ENCODE measurements around the gene AJM1. TPM values are rescaled to one million over a fixed set of nuclear protein-coding genes. Genes with fewer than 3 reads are reported as not detected.

The AJM1 gene
- total RNA-seq, 4 donors from 2014 or later = 1.6 to 3.1 (median 2.2) TPM

DNA sequence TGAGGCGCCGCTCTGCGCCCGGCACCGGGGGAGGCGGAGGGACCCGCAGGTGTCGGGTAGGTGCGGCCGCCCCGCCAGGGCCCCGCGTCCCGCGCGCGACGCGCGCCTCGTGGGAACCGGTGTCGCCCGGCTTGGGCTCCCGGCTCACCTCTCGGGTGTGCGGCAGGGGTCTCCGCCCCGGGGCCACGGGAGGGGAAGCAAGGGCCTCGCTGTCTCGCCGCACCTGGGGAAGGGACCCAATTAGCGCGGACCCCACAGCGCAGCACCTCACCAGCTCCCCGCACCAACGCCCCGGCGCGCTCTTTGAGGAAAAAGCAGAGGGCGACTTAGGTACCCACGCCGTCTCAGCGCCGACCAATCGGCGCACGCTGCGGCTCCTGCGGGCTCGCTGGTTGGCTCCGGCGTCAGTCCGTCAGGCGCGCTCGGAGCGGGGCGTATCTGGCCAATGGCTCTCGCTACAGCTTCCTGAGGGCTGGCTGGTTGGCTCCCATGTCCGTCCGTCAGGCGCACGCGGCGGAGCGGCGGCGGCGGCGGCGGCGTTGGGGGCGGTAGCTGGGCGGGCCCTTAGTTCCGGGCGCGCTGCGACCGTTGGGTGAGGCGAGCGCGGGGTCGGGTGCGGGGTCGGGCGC lies 43.8 kb downstream of the AJM1 start, which contains the start of gene TRAF2:
TRAF2 (plus strand) TSS at position 567 of the 629 bp plus-strand sequence. CDS start 12,225 bp downstream, outside the sequence.
- Histone ChIP-seq H3K4me1 (peaks cover 43% of the 10 kb centered on the region), H3K9me3 (no peaks in the 10 kb centered on the region), H3K27me3 (no peaks in the 10 kb centered on the region), H3K4me3 (peak within 1 kb of the TSS; percentile 98), H3K36me3 (no peaks in the 10 kb centered on the region), H3K27ac (peak within 1 kb of the TSS; percentile 85)
- DNase-seq (ENCODE audit: low spot score in 2 of 2) = peak; percentile 97 to 98
- no peak for TF ChIP-seq POLR2A (IDR thresholded peaks at IDR 0.05)
- no peak for TF ChIP-seq EP300 (IDR thresholded peaks at IDR 0.05)
- TF ChIP-seq CTCF (IDR thresholded peaks at IDR 0.05) = no peak
- peak in 1 of 3 donors; percentile 81 for TF ChIP-seq POLR2AphosphoS5 (IDR thresholded peaks at IDR 0.05)
- WGBS = no CpG with 5 or more reads among the region's 88 CpGs

GRCh38 chr9:136886610-136887597 lies 44.6 kb downstream of the AJM1 start:
- H3K4me1 ChIP-seq = peaks cover 37% of the 10 kb centered on the region
- WGBS = 9% methylated on average over 14 of the region's 76 CpGs
- peak overlapping the region; percentile 85 for H3K27ac ChIP-seq
- H3K4me3 ChIP-seq = peak overlapping the region; percentile 98
- H3K9me3 ChIP-seq = no peaks in the 10 kb centered on the region
- H3K27me3 ChIP-seq = no peaks in the 10 kb centered on the region
- no peak for TF ChIP-seq CTCF (IDR thresholded peaks at IDR 0.05)
- no peak for TF ChIP-seq EP300 (IDR thresholded peaks at IDR 0.05)
- no peak for TF ChIP-seq POLR2A (IDR thresholded peaks at IDR 0.05)
- TF ChIP-seq POLR2AphosphoS5 (IDR thresholded peaks at IDR 0.05) = no peak
- no peak for DNase-seq (ENCODE audit: low spot score in 2 of 2)
- H3K36me3 ChIP-seq = no peaks in the 10 kb centered on the region

GRCh38 chr9:136888454-136888853 lies 46.2 kb downstream of the AJM1 start:
- Histone ChIP-seq H3K36me3 (no peaks in the 10 kb centered on the region), H3K4me3 (no peak overlapping the region), H3K27ac (no peak overlapping the region), H3K4me1 (peaks cover 23% of the 10 kb centered on the region), H3K27me3 (no peaks in the 10 kb centered on the region), H3K9me3 (no peaks in the 10 kb centered on the region)
- no peak for TF ChIP-seq POLR2AphosphoS5 (IDR thresholded peaks at IDR 0.05)
- no peak for TF ChIP-seq CTCF (IDR thresholded peaks at IDR 0.05)
- TF ChIP-seq POLR2A (IDR thresholded peaks at IDR 0.05) = no peak
- 44% methylated on average over 2 of the region's 8 CpGs for WGBS
- no peak for DNase-seq (ENCODE audit: low spot score in 2 of 2)

GRCh38 chr9:136889858-136890257 lies 47.6 kb downstream of the AJM1 start:
- no peak for DNase-seq (ENCODE audit: low spot score in 2 of 2)
- no peaks in the 10 kb centered on the region for H3K9me3 ChIP-seq
- H3K27me3 ChIP-seq = no peaks in the 10 kb centered on the region
- H3K36me3 ChIP-seq = no peaks in the 10 kb centered on the region
- H3K4me1 ChIP-seq = peaks cover 22% of the 10 kb centered on the region
- H3K27ac ChIP-seq = no peak overlapping the region
- TF ChIP-seq CTCF (IDR thresholded peaks at IDR 0.05) (no peak), POLR2A (IDR thresholded peaks at IDR 0.05) (no peak), EP300 (IDR thresholded peaks at IDR 0.05) (no peak), POLR2AphosphoS5 (IDR thresholded peaks at IDR 0.05) (no peak)
- H3K4me3 ChIP-seq = no peak overlapping the region
- WGBS = 95% methylated on average over 42 of the region's 42 CpGs

GRCh38 chr9:136890661-136891060 lies 48.4 kb downstream of the AJM1 start:
- WGBS = 83% methylated on average over 13 of the region's 13 CpGs
- Histone ChIP-seq H3K4me3 (no peak overlapping the region), H3K36me3 (no peaks in the 10 kb centered on the region), H3K4me1 (peaks cover 14% of the 10 kb centered on the region), H3K9me3 (no peaks in the 10 kb centered on the region), H3K27me3 (no peaks in the 10 kb centered on the region), H3K27ac (no peak overlapping the region)
- TF ChIP-seq EP300 (IDR thresholded peaks at IDR 0.05) = no peak
- DNase-seq (ENCODE audit: low spot score in 2 of 2) = no peak

Other genes starting within 250 kb of the AJM1 start
- 10 to 100 TPM; 12.2 to 49.6 (median 28.6) TPM for gene EGFL7, start 179.6 kb upstream of the AJM1 start, total RNA-seq
- gene AGPAT2, start 155.0 kb upstream of the AJM1 start, total RNA-seq = 10 to 100 TPM; 43.5 to 73.2 (median 63.5) TPM
- gene DIPK1B, start 129.9 kb upstream of the AJM1 start, total RNA-seq = 10 to 100 TPM in 1 of 4 donors, 1 to 10 TPM in 3; 3.8 to 13.1 (median 6.3) TPM
- gene LCN10, start 99.5 kb upstream of the AJM1 start, total RNA-seq = 1 to 10 TPM in 2 of 4 donors, under 1 TPM in 1, not detected in 1; 0.32 to 3.5 (median 2.8) TPM
- gene LCN6, start 94.0 kb upstream of the AJM1 start, total RNA-seq = 1 to 10 TPM; 4.0 to 8.3 (median 5.9) TPM
- not detected for gene LCN8, start 84.2 kb upstream of the AJM1 start, total RNA-seq
- under 1 TPM in 1 of 4 donors, not detected in 3; 0.21 TPM for gene LCN15, start 78.0 kb upstream of the AJM1 start, total RNA-seq
- gene TMEM141, start 51.1 kb upstream of the AJM1 start, total RNA-seq = 100 to 1,000 TPM in 2 of 4 donors, 10 to 100 TPM in 2; 71.1 to 148 (median 115) TPM
- 10 to 100 TPM in 1 of 4 donors, 1 to 10 TPM in 3; 1.1 to 10.3 (median 2.3) TPM for gene CCDC183, start 46.1 kb upstream of the AJM1 start, total RNA-seq
- gene RABL6, start 34.5 kb upstream of the AJM1 start, total RNA-seq = 10 to 100 TPM; 54.2 to 70.7 (median 61.0) TPM
- gene PHPT1, start 6.9 kb downstream of the AJM1 start, total RNA-seq = 10 to 100 TPM; 41.9 to 64.2 (median 46.6) TPM
- gene MAMDC4, start 9.9 kb downstream of the AJM1 start, total RNA-seq = 1 to 10 TPM; 1.3 to 3.9 (median 1.8) TPM
- 100 to 1,000 TPM; 236 to 328 (median 311) TPM for gene EDF1, start 23.8 kb downstream of the AJM1 start, total RNA-seq
- gene TRAF2, start 44.0 kb downstream of the AJM1 start, total RNA-seq = 10 to 100 TPM in 2 of 4 donors, 1 to 10 TPM in 2; 8.6 to 16.1 (median 10.5) TPM
- 100 to 1,000 TPM; 101 to 166 (median 142) TPM for gene FBXW5, start 102.3 kb downstream of the AJM1 start, total RNA-seq
- gene C8G, start 102.8 kb downstream of the AJM1 start, total RNA-seq = 1 to 10 TPM in 1 of 4 donors, not detected in 3; 2.7 TPM
- gene LCN12, start 109.8 kb downstream of the AJM1 start, total RNA-seq = 1 to 10 TPM in 1 of 4 donors, not detected in 3; 3.7 TPM
- 10 to 100 TPM in 3 of 4 donors, 1 to 10 TPM in 1; 4.3 to 31.7 (median 25.7) TPM for gene PTGDS, start 135.0 kb downstream of the AJM1 start, total RNA-seq
- under 1 TPM in 2 of 4 donors, not detected in 2; 0.18 to 0.40 TPM for gene LCNL1, start 140.5 kb downstream of the AJM1 start, total RNA-seq
- 10 to 100 TPM; 43.2 to 68.6 (median 61.5) TPM for gene PAXX, start 149.9 kb downstream of the AJM1 start, total RNA-seq
- gene CLIC3, start 154.1 kb downstream of the AJM1 start, total RNA-seq = 100 to 1,000 TPM in 3 of 4 donors, 10 to 100 TPM in 1; 20.6 to 159 (median 130) TPM
- 10 to 100 TPM; 10.4 to 44.7 (median 33.4) TPM for gene ABCA2, start 185.8 kb downstream of the AJM1 start, total RNA-seq
- under 1 TPM in 1 of 4 donors, not detected in 3; 0.72 TPM for gene FUT7, start 189.6 kb downstream of the AJM1 start, total RNA-seq
- 10 to 100 TPM; 22.2 to 64.0 (median 47.3) TPM for gene NPDC1, start 203.7 kb downstream of the AJM1 start, total RNA-seq
- gene ENTPD2, start 211.6 kb downstream of the AJM1 start, total RNA-seq = 10 to 100 TPM; 13.3 to 20.8 (median 16.7) TPM
- gene SAPCD2, start 228.1 kb downstream of the AJM1 start, total RNA-seq = 10 to 100 TPM in 3 of 4 donors, 1 to 10 TPM in 1; 8.2 to 13.6 (median 13.3) TPM
- gene UAP1L1, start 235.0 kb downstream of the AJM1 start, total RNA-seq = 10 to 100 TPM in 1 of 4 donors, 1 to 10 TPM in 3; 5.0 to 10.1 (median 6.8) TPM
- 10 to 100 TPM; 52.1 to 99.2 (median 63.1) TPM for gene MAN1B1, start 244.5 kb downstream of the AJM1 start, total RNA-seq

Measured in suprapubic skin (tissue), 4 donors.